Renal cortical epithelial cell (primary cell): ENCODE data around the gene SEMA3C. TPM values are rescaled to one million over a fixed set of nuclear protein-coding genes. Genes with fewer than 3 reads are reported as not detected.

Source experiments
- DNase-seq: peaks from one replicate; pipeline ENCODE4 v3.0.0-alpha.2; 2011; ENCODE audit warnings: low read depth
- total RNA-seq: library from RNA; depleted of rRNA; stranded (reverse); fragments of >200 nt; gene quantifications from 2 replicates; pipeline ENCODE4 v1.2.3, GENCODE V29; 2014

SEMA3C gene
- total RNA-seq: 173 and 349 TPM in 2 replicates

- DNase-seq: peak; percentile 87
Observed at GRCh38 chr7:80918909-80919721, at the start of gene SEMA3C. TSS of gene SEMA3C (minus strand) at chr7:80919051. CDS start at chr7:80916781, 2,270 bp downstream.

- no peak for DNase-seq
Observed at GRCh38 chr7:80968606-80969005, 49.8 kb upstream of the SEMA3C start.

- DNase-seq: no peak
Observed at GRCh38 chr7:80967917-80968297, 49.1 kb upstream of the SEMA3C start.

GRCh38 chr7:80967071-80967916 lies 48.4 kb upstream of the SEMA3C start:
- DNase-seq: peak; percentile 83

- peak; percentile 73 for DNase-seq
Observed at GRCh38 chr7:80960244-80960795, 41.5 kb upstream of the SEMA3C start.

- no peak for DNase-seq
Observed at GRCh38 chr7:80957226-80957777, 38.5 kb upstream of the SEMA3C start.

- peak; percentile 16 for DNase-seq
Observed at GRCh38 chr7:80954191-80954590, 35.3 kb upstream of the SEMA3C start.

GRCh38 chr7:80950550-80950967 lies 31.7 kb upstream of the SEMA3C start:
- DNase-seq: no peak

- no peak for DNase-seq
Observed at GRCh38 chr7:80949449-80949848, 30.6 kb upstream of the SEMA3C start.

- no peak for DNase-seq
Observed at GRCh38 chr7:80946858-80947257, 28.0 kb upstream of the SEMA3C start.

- DNase-seq: no peak
Observed at GRCh38 chr7:80945976-80946375, 27.1 kb upstream of the SEMA3C start.

- DNase-seq: no peak
Observed at GRCh38 chr7:80943342-80943741, 24.5 kb upstream of the SEMA3C start.

- peak; percentile 100 for DNase-seq
Observed at GRCh38 chr7:80942261-80943041, 23.6 kb upstream of the SEMA3C start.

GRCh38 chr7:80941208-80941758 lies 22.4 kb upstream of the SEMA3C start:
- DNase-seq: peak; percentile 95

- peak; percentile 67 for DNase-seq
Observed at GRCh38 chr7:80940539-80941207, 21.8 kb upstream of the SEMA3C start.

GRCh38 chr7:80937336-80937735 lies 18.5 kb upstream of the SEMA3C start:
- no peak for DNase-seq

- DNase-seq: no peak
Observed at GRCh38 chr7:80935991-80936780, 17.3 kb upstream of the SEMA3C start.

- DNase-seq: peak; percentile 65
Observed at GRCh38 chr7:80934321-80934720, 15.5 kb upstream of the SEMA3C start.

- no peak for DNase-seq
Observed at GRCh38 chr7:80932536-80932935, 13.7 kb upstream of the SEMA3C start.

- peak; percentile 40 for DNase-seq
Observed at GRCh38 chr7:80929619-80930018, 10.8 kb upstream of the SEMA3C start.
